ENCODE results near the gene GEMIN7.

- no peak for TF ChIP-seq CTCF (IDR thresholded peaks at IDR 0.05)
- no peak for TF ChIP-seq POLR2A (IDR thresholded peaks at IDR 0.05)
Observed at GRCh38 chr19:45032421-45032820, 46.6 kb upstream of the GEMIN7 start.
